GM12801 (cell line): ENCODE data around the gene FARS2.

Experiments used
- CTCF ChIP-seq: IDR thresholded peaks from one replicate; pipeline ENCODE4 v1.5.1; 2011; ENCODE audit warnings: control low read depth; ENCODE audit not compliant: insufficient read length; ENCODE audit errors: extremely low read depth

FARS2 gene

GRCh38 chr6:5389086-5389745 is 127.9 kb downstream of the FARS2 start:
- no peak for TF ChIP-seq CTCF

GRCh38 chr6:5390177-5390576 is 128.9 kb downstream of the FARS2 start:
- no peak for TF ChIP-seq CTCF

- TF ChIP-seq CTCF, result no peak
Observed at GRCh38 chr6:5394280-5394679, 133.0 kb downstream of the FARS2 start.

- TF ChIP-seq CTCF, result no peak
Observed at GRCh38 chr6:5395719-5396118, 134.4 kb downstream of the FARS2 start.

GRCh38 chr6:5398530-5398929 is 137.2 kb downstream of the FARS2 start:
- TF ChIP-seq CTCF, result no peak

- TF ChIP-seq CTCF, result no peak
Observed at GRCh38 chr6:5399391-5399790, 138.1 kb downstream of the FARS2 start.

- TF ChIP-seq CTCF, result no peak
Observed at GRCh38 chr6:5401845-5402738, 140.8 kb downstream of the FARS2 start.
